ENCODE results near the gene HOXD11.

Gene HOXD11

DNA sequence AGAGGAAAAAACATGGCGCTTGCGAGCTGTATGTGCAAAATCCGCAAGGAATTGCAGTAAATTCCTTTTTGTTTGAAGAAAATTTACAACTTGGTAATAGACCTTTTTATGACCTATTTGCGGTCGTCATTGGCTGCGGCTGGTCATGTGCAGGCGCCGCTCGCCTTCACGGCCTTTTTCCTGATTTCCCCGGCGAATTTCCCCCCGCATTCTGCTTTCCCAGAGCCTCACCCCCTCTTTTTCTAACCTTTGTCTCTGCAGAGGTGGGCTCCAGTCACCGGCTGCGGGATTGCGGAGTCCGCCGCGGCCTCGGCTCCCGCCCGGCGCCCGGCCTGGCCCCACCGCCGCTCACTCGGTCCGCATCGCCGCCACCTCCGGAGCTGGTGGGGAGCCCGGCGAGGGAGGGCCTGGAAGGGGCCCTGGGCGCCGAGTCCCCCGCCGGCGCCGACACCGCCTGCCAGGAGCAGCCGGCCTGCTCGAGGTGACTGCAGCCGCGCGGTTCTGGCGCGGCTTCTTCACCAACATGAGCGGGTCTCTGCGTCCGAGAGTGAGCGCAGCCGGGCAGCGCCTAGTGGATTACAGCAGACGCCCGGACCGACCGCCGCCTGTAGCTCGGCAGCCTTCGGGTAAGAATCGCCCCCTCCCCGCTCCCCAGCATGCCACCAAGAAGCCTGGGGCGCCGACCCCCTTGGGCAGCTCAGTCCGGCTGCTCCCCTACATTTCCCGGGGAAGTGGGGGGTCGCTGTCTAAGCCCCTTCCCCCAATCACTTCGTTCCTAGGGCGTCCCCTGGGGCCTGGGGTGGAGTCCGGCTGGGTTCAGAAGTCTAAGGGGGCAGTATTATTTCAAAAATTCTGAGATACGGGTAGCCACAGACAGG, 29.5 kb downstream of the HOXD11 start:
- DNase-seq: no peak

DNA sequence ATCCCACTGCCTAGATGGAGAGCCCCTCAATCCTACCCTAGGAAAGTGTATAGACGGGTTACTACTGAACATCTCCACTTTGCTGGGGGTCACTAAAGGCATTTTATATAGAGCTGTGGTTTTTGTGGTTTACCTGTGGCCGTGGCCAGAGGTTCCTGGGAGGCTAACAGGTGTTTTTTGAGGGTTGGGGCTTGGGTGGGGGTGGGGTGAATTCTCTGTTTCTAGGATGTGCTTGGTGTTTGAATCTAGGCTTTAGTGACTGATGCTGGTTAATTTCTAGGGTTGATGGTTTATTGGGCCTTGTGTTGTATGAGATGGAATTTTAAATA, 30.1 kb downstream of the HOXD11 start:
- no peak for DNase-seq

DNA sequence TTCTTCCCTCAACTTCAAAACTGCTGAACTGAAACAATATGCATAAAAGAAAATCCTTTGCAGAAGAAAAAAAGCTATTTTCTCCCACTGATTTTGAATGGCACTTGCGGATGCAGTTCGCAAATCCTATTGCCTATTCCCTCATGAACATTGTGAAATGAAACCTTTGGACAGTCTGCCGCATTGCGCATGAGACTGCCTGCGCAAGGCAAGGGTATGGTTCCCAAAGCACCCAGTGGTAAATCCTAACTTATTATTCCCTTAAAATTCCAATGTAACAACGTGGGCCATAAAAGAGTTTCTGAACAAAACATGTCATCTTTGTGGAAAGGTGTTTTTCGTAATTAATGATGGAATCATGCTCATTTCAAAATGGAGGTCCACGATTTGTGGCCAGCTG, 30.8 kb downstream of the HOXD11 start:
- no peak for DNase-seq

DNA sequence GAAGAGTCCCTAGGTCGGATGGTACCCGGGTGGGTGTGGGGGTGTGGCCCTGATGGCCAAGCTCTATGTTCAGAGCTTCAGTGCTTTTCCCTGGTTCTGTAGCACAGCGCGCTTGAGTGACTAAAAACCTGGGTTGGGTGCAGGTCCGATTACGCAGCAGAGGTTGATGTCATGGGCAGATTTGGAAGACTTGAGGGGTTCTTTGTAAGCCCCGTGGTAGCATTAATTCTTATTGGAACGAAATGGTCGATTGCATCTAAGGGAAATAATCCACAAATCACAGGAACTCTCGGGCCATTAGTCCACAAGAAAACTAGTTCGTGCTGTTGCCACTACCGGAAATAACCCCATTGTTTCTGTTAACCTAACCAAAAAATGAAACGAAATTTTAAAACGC, 31.4 kb downstream of the HOXD11 start:
- no peak for DNase-seq

DNA sequence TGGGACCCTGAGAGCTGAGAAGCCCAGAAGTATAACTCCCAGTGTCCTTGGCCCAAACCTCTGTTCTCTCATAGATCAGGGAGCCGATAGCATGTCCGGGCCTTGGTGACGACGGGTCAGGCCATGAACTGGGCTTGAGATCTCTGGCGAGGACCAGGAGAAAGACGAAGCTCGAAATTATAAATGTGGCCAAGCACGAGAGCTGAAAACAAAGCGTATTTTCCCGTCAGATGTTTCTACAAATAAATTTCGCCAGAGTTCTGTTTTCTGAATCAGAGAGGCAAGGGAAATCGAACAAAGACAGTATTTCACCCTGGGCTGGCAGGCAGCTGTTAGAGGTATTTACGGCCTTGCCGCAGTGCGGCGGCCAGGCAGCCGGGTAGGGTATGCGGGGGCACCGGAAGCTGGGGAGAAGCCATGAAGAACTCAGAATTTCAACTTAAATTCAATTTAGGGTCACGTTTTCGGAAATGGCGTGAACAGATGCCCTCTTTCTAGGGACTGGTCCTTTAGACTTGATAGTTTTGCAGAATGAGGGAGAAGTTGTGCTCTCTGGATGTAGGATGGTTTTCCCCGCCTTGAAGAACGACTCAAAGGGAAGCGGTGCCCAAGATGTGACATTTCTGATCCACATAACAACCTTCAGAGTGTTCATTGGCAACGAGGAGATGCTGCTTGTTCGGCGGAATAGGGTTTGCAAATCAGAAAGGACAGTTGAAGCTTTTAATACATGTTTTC, 32.0 kb downstream of the HOXD11 start:
- no peak for DNase-seq

DNA sequence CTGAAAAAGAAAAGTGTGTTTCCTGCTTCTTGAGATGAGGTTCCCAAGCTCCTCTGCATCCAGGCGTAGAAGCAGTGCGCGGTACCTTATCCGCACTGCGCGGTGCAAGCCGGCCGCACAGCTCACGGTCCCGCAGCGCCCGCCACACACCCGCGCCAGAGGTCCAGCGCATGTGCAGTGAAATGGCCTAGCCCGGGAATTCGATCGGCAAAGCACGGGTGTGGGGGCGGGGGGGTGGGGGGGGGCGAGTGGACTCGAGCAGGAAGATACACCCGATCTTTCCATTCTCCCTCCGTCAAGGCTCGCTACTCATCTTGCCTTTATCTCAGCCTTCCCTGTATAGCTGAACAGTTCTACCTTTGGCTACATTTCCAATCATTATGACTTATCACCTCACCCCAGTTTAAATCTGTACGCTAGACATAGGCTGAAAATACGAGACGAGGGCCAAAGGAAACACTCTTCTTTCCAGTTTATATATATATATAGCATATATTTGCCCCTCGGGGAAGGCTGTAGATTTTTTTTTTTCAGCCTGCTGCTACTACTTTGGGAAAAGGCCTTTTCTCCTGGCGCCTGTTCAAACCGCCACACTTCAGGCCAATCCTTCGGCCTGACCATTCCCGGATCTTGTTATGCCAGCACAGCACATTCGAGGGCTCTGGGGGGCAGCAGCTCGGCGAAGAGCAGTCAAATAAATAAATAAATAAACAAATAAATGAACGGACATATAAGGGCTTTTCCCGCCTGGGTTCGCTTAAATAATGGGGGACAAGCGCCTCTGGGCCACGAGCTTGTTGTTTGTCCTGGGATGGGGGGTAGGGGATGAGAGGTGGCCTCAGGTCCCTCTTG, 32.8 kb downstream of the HOXD11 start:
- DNase-seq: no peak

DNA sequence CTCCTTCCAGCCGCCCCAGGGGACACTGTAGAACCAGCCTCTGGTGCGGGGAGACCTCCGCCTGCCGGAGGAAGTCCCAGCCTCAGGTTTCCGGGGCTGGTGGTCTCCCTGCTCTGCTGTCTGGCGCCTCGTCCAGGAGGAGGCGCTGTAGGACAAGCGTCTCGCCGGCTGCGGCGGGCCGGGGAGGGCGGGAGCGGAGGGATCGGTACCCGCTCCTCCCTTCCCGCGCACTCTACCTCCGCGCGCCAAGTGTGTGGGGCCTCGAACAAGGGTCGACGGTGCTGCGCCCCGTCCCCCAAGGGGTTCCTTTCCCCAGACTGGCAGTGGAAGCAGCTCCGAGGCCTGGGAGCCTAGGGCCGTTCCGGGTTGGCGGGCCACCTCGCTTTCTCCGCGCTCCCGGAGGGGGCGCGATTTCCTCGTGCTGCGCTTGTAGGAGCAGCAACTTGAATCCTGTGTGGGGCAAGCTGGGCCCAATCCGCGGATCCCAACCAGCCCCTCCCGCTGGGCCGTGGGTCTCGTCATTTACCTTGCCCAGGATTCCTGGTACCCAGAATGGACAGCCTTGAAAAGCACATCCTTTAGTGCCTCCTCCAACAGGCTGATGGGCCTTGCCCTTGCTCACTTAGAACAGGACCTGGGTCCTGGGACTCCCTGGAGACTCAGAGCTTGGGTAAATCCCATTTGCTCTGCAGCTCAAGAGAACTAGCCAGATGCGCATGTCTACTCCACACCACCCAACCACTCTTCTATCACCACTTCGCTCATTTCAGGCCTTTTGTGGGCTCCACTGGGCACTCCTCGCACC, 33.6 kb downstream of the HOXD11 start:
- peak; percentile 81 for DNase-seq

DNA sequence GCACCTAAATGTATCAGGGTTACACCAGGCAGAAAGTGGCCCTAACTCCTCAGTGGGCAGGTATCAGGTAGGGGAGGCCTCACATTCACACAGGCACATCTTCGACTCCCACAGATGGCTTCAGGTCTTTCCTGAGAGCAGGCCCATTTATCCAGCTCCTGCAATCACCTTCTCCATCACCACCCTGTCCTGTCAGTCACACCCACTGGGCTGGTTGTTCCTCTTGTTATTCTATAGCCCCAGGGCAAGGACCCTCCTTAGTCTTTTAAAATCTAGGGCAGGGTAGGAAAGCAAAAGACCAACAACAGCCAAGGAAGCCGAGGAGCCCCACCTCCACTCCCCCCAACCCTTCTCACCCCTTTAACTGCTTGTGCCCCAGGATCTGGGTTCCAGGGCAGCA, 35.2 kb downstream of the HOXD11 start:
- DNase-seq: no peak

DNA sequence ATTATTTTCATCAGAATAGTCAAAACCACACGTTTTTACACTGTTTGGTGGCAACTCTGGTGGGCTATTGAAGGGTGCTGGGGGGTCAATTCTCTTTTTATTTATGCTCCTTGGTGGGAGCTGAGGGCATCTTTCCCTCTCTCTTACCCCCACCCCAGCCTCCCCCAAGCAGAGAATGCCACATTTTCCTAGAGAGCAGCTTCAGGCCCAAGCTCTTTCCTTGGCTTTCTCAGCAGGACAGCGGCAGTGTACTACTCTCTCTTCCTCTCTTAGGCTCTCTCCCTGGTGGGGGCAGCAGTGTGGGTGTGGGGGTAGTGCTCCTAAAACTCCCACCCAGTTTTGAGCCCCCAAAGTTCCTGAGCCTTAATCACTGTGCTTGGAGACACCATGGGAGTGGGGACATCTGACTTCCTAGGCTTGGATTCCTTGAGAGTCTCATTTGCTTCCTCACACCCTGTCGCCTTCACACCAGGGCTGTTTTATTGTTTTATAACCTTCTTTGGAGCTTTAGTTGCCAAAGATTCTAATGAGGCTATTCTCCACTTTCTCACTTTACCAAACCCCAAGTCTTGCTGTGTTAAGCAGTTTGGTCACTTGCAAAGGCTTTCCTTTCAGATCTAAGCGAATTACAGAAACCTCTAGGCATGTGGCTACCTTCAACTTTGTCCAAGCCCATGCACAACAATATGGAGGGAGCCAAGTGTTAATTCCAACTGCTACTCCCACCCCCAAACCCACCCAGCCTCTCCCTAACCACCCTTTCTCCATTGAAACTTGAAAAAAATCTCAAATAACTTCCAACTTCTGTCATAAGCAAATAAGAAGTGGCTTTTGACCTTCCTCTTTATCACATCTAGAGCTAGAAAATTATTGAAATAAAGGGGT, 38.2 kb downstream of the HOXD11 start:
- no peak for DNase-seq

DNA sequence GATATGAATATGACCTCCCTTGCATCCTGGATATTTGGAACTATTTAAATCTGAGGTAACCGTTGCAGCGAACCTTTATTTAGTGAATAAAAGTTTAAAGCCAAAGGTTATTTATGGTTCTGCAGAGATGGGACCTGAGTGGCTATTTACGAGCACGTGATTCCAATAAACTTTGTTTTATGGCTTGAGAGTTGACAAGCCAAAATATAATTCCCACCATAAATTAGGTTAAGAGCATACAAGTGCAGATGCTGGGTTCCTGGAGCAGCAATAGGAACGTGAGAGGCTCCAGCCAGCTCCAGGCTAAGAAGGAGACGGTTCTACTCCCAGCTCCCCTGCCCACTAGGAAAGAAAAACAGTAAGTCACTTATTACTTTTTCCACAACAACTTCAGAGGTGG, 39.0 kb downstream of the HOXD11 start:
- no peak for DNase-seq

DNA sequence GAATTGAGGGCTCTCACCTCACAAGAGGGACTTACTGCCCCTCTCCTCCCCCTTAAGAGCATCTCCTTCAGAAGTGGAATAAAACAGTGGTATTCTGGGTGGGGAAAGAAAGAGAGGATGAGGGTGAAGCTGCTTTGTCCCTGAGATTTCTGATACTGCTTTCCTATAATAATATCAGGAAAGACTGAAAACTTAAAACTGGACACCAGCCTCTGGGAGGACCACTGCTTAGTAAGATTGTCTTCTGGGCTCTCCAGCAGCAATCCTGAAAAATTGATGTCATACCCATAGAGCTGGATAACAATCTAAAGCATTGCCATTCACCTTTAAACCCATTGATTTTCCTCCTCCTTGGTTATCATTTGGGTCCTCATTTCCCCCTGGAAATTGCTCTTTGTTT, 39.6 kb downstream of the HOXD11 start:
- DNase-seq: no peak

DNA sequence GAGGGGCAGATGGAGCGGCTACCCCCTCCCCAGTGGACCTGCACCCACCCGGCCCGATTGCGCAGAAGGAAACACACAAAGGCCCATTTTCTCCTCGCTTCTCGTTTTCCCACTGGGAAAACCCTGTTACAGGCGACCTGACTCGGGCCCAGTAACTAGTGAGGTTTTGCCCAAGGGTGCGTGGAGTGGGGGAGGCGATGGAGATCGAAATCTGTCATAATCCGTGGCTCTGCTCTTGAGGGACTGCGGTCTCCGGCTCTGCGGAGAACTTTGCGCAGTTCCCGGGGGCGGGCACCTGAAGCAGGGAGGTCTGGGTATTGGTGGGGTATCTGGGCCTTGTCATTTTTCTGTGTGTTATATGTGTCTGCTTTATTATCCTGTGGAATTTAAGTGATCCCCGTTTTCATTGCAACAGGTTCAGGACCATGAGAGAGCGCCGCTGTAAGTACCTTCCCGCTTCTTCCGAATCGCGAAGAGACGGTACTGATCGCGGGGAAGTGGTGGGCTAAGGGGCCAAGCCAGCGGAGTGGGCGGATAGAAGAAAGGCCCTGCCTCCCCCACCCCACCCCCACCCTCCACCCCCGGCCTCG, 40.2 kb downstream of the HOXD11 start:
- no peak for DNase-seq

DNA sequence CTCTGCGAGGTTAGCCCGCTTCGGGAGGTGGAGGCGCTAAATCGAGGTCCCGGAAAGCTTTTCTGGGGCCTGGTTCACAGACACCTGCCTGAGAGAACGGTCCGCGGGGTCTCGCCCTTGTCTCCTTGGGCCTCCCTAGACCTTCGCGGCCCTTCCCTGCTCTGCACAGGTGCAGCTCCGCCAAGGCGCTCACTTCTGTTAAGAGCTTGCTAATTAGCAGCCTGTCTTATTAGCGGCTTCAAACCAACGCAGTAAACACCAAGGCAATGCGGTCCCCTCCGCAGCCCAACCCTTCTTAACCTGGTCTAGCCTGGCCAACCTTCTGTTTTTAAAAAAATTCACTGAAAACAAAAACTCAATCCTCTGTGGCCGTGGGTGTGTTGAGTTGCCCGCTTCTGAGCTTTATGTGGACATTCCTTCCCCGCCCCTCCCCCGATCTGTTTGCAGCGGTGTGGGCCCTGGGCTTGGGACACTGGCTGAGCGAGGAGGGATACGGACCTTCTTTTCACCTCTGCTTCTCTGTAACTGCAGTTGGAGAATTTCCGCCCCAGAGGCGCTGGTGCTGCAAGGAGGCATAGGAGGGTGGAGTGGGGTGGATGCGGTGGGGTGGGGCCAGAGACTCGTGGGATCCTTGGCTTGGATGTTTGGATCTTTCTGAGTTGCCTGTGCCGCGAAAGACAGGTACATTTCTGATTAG, 40.9 kb downstream of the HOXD11 start:
- DNase-seq: no peak

DNA sequence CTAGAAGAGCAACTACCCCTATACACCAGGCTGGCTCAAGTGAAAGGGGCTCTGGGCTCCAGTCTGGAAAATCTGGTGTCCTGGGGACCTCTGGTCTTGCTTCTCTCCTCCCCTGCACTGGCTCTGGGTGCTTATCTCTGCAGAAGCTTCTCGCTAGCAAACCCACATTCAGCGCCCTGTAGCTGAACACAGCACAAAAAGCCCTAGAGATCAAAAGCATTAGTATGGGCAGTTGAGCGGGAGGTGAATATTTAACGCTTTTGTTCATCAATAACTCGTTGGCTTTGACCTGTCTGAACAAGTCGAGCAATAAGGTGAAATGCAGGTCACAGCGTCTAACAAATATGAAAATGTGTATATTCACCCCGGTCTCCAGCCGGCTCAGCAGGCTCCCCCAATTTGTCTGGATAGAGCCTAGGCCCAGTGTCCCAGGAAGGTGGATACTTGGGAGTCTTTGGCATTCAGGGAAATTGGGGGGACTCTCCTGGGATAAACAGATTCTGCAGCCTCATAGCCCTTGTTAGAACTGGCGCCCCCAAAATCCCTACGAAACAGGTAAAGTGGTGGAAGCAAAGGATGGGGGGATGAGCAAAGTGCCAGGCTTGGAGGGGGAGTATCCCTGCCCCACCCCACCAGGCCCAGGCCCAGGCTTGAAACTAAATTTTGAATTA, 41.8 kb downstream of the HOXD11 start:
- DNase-seq: no peak

DNA sequence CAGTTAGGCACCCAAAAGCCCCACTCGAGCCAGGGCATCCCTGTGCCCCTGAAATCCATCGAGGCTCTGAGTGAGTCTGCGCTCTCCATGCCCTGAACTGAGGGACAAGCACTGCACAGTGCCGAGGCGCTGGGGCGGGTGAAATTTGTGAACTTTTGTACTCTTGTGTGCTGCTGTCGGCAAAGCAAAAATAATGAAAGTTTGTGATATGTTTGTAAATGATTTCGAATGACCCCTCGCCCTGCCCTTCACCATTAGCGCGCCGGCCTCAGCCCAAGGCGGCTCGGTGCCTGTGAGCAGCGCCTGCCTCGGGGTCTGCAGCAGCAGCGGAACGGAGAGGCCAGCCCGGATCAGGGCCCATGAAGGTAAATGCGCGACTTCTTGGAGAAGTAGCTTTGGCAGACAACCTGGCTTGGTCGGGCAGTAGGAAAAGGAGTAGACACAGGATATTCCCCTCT, 42.4 kb downstream of the HOXD11 start:
- no peak for DNase-seq

DNA sequence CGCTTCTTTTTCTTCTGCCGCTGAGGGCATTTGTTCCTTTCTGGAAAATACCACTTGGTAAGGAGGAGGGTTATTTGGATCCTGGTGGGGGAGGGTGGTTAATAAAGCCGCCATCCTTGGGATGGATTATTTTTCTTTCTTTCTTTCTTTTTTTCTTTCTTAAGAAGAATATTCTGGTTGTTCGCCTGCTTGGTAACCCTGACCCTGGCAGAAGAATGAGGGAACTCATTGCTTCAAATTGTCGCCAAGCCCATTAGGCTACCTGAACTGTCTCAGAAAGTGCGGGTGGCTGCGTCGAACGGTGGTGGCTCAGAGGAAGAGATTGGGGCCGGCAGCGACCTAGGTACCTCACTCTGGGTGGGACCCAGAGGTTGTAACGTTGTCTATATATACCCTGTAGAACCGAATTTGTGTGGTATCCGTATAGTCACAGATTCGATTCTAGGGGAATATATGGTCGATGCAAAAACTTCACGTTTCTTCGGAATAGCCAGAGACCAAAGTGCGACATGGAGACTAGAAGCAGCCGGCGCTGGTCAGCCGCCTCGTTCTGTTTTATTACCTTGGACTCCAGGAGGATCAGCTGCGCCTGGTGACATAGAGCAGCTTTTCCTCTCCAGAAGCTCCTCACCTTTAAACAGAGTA, 43.0 kb downstream of the HOXD11 start:
- no peak for DNase-seq

DNA sequence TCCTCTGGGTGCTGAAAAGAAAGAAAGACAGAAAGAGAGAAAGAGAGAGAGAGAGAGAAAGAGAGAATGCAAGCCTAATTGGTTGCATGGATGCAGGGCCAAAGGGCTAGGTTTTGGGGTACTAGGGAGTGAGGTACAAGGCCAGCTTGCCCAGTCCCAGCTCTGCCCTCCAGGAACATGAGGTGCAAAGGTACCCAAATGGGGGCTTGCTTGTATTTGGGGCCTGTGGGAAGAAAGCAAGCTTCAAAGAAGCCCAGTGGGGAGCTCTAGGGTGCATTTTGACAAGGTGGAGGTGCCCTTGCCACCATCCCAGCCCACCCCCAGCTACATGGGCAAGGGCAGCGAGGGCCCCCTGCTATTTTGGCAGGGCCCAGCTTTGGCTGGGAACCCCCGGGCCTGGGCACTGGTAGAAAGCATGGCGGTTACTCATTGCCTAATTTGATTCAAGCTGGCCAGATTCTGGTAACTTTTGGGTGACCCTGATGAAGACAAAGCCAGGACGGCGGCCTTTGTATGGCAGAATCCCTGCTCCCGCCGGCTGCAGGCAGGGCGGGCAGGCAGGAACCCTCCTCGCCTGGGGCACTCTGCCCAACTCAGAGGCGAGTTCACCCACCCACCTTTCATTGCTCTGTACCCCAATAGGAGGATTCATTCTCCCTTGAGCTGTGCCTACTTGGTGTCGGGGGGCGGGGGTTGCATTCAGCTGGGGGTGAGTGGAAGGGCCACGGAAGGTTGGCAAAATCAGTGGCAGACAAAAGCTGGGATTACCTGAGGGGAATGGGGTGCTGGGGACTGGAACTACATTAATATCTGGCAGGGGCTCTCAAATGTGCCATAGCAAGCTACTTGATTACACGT, 43.7 kb downstream of the HOXD11 start:
- no peak for DNase-seq
